CD4-positive, CD25-positive, alpha-beta regulatory T cell (primary cell): Measurements from ENCODE around the gene DIAPH2. TPM values are rescaled to one million over a fixed set of nuclear protein-coding genes. Genes with fewer than 3 reads are reported as not detected.

Source experiments
- ATAC-seq, 2 donors: fragments of 150-1000 bp; cut with Tn5 transposase; one replicate each; pipeline ENCODE4 v1.10.0; 2021; ENCODE audit warnings: low read depth in 2 of 2, moderate number of reproducible peaks in 2 of 2, moderate library complexity in 1 of 2
- DNase-seq, 3 donors: peaks; one replicate each; pipeline versions ENCODE4 v3.0.0 to v3.0.0-alpha.2; 2012 to 2022; ENCODE audit warnings: mixed read lengths in 1 of 3
- H3K27ac ChIP-seq: one replicate; pipeline ENCODE4 v1.7.0; 2013; ENCODE audit warnings: mild to moderate bottlenecking, low read length; ENCODE audit not compliant: insufficient read depth, poor library complexity, severe bottlenecking
- H3K27me3 ChIP-seq: one replicate; pipeline ENCODE4 v1.7.0; 2013; ENCODE audit warnings: low read length; ENCODE audit not compliant: control insufficient read depth, insufficient read depth
- H3K36me3 ChIP-seq: one replicate; pipeline ENCODE4 v1.7.0; 2013; ENCODE audit warnings: mild to moderate bottlenecking, low read length, moderate library complexity; ENCODE audit not compliant: control insufficient read depth, insufficient read depth
- H3K4me1 ChIP-seq: 2 replicates; pipeline ENCODE4 v1.7.0; 2013; ENCODE audit warnings: mild to moderate bottlenecking, low read length; ENCODE audit not compliant: insufficient read depth, control insufficient read depth, poor library complexity, severe bottlenecking
- H3K4me3 ChIP-seq: one replicate; pipeline ENCODE4 v1.7.0; 2013; ENCODE audit warnings: low read depth, mild to moderate bottlenecking, low read length, moderate library complexity
- H3K9me3 ChIP-seq, 2 experiments: 1 replicate in 1 of 2; 2 replicates in 1 of 2; pipeline ENCODE4 v1.7.0; 2013; ENCODE audit warnings: low read length in 2 of 2, mild to moderate bottlenecking in 1 of 2, moderate library complexity in 1 of 2; ENCODE audit not compliant: control insufficient read depth in 2 of 2
- H3K27ac Mint-ChIP-seq, 3 donors: one replicate each; pipeline ENCODE4 v1.8.0; 2020 to 2022; ENCODE audit warnings: mild to moderate bottlenecking in 3 of 3, mixed read lengths in 3 of 3, moderate library complexity in 2 of 3
- H3K27me3 Mint-ChIP-seq: one replicate; pipeline ENCODE4 v1.8.0; 2022; ENCODE audit warnings: mild to moderate bottlenecking, mixed read lengths
- H3K36me3 Mint-ChIP-seq: one replicate; pipeline ENCODE4 v1.8.0; 2020; ENCODE audit warnings: mixed read lengths
- H3K4me1 Mint-ChIP-seq, 4 donors: one replicate each; pipeline ENCODE4 v1.8.0; 2020 to 2022; ENCODE audit warnings: mixed read lengths in 4 of 4, mild to moderate bottlenecking in 1 of 4
- H3K4me3 Mint-ChIP-seq, 4 donors: one replicate each; pipeline ENCODE4 v1.8.0; 2020 to 2022; ENCODE audit warnings: mild to moderate bottlenecking in 4 of 4, mixed read lengths in 4 of 4, moderate library complexity in 3 of 4
- H3K9me3 Mint-ChIP-seq, 7 donors: one replicate each; pipeline ENCODE4 v1.8.0; 2020 to 2022; ENCODE audit warnings: mixed read lengths in 7 of 7, mild to moderate bottlenecking in 3 of 7, moderate library complexity in 2 of 7
- polyA plus RNA-seq, 4 donors: library from polyadenylated mRNA; unstranded; fragments of 300-500 nt; fragmentation: Illumina TruSeq; gene quantifications; one replicate each; pipeline ENCODE4 v1.2.3, GENCODE V29; 2021
- total RNA-seq: library from RNA; stranded (reverse); gene quantifications from one replicate; pipeline ENCODE4 v1.2.3, GENCODE V29; 2022

Gene DIAPH2
- total and polyA plus RNA-seq, 5 donors from 2014 or later: 6.3 to 17.0 (median 6.6) TPM

- Mint-ChIP-seq H3K4me1 (peaks cover 0 to 3% (median 0%) of the 10 kb centered on the region in 4 donors), H3K4me3 (no peak overlapping the region), H3K36me3 (no peaks in the 10 kb centered on the region), H3K9me3 (no peaks in the 10 kb centered on the region), H3K27me3 (no peaks in the 10 kb centered on the region), H3K27ac (no peak overlapping the region)
- Histone ChIP-seq H3K4me3 (no peak overlapping the region), H3K36me3 (no peaks in the 10 kb centered on the region), H3K27ac (no peak overlapping the region), H3K4me1 (no peaks in the 10 kb centered on the region), H3K27me3 (no peaks in the 10 kb centered on the region), H3K9me3 (no peaks in the 10 kb centered on the region)
- DNase-seq: no peak
- no peak for ATAC-seq
Observed at GRCh38 chrX:97556359-97556758, 871.7 kb downstream of the DIAPH2 start.

- Mint-ChIP-seq H3K4me1 (peaks cover 0 to 30% (median 6%) of the 10 kb centered on the region in 4 donors), H3K9me3 (no peaks in the 10 kb centered on the region), H3K4me3 (peak overlapping the region; percentile 67 to 92 (median 81)), H3K36me3 (no peaks in the 10 kb centered on the region), H3K27ac (peak overlapping the region; percentile 95 to 97 (median 97)), H3K27me3 (no peaks in the 10 kb centered on the region)
- Histone ChIP-seq H3K27me3 (no peaks in the 10 kb centered on the region), H3K4me3 (peak overlapping the region; percentile 87), H3K9me3 (no peaks in the 10 kb centered on the region), H3K27ac (peak overlapping the region; percentile 67), H3K36me3 (no peaks in the 10 kb centered on the region), H3K4me1 (peaks cover 12% of the 10 kb centered on the region)
- DNase-seq (peak in 2 of 3 donors; percentile 66 to 89), ATAC-seq (peak; percentile 95)
Observed at GRCh38 chrX:97563531-97564133, 879.0 kb downstream of the DIAPH2 start.

- Histone ChIP-seq H3K27ac (no peak overlapping the region), H3K36me3 (no peaks in the 10 kb centered on the region), H3K4me3 (no peak overlapping the region), H3K27me3 (no peaks in the 10 kb centered on the region), H3K9me3 (no peaks in the 10 kb centered on the region), H3K4me1 (peaks cover 12% of the 10 kb centered on the region)
- Mint-ChIP-seq H3K27me3 (no peaks in the 10 kb centered on the region), H3K9me3 (no peaks in the 10 kb centered on the region), H3K4me1 (peaks cover 0 to 30% (median 6%) of the 10 kb centered on the region in 4 donors), H3K4me3 (peak overlapping the region in 1 of 4 donors; percentile 92), H3K36me3 (no peaks in the 10 kb centered on the region), H3K27ac (peak overlapping the region in 2 of 3 donors; percentile 95 to 97)
- ATAC-seq (no peak), DNase-seq (no peak)
Observed at GRCh38 chrX:97564496-97564895, 879.9 kb downstream of the DIAPH2 start.

GRCh38 chrX:97587171-97587570 lies 902.5 kb downstream of the DIAPH2 start:
- H3K9me3 Mint-ChIP-seq: peaks cover 0 to 3% (median 0%) of the 10 kb centered on the region in 7 donors
- no peaks in the 10 kb centered on the region for H3K36me3 Mint-ChIP-seq
- H3K27ac Mint-ChIP-seq: no peak overlapping the region

DNA sequence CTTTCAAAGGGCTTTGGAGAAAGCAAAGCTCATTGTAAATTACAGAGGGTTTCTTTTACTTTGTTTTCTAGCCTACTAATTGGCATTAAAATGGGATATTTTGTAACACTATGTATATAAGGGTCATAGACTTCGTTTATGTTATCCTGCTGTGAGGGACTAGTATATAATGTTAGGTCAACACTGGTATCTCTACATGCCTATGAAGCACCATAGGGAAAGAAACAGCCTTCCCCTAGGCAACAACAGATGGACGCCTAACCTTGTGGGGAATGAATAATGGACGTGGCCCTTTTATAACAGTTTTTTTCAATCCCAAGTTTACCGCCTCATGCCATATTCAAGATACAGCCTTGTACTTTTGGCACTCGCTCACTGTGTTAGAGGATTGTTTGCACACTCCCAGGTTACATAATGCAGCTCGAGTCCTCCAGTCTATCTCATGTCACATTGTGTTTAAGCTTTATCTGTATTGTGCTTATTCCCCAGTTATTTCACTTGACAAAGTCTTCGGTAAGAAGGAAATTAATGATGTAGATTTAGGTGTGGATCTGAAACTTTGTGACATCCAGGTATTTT lies 910.1 kb downstream of the DIAPH2 start:
- Mint-ChIP-seq H3K27ac (no peak overlapping the region), H3K9me3 (no peaks in the 10 kb centered on the region), H3K4me1 (peaks cover 5 to 18% (median 7%) of the 10 kb centered on the region in 4 donors), H3K27me3 (no peaks in the 10 kb centered on the region), H3K36me3 (no peaks in the 10 kb centered on the region), H3K4me3 (no peak overlapping the region)
- H3K4me3 ChIP-seq: no peak overlapping the region
- no peaks in the 10 kb centered on the region for H3K4me1 ChIP-seq
- no peaks in the 10 kb centered on the region for H3K9me3 ChIP-seq
- no peak for ATAC-seq
- H3K27ac ChIP-seq: no peak overlapping the region
- no peaks in the 10 kb centered on the region for H3K36me3 ChIP-seq
- H3K27me3 ChIP-seq: no peaks in the 10 kb centered on the region
- no peak for DNase-seq

More at GRCh38 chrX:97587171-97587570, 902.5 kb downstream of the DIAPH2 start:
- no peak for DNase-seq
- H3K9me3 ChIP-seq: no peaks in the 10 kb centered on the region
- no peaks in the 10 kb centered on the region for H3K4me1 ChIP-seq
- H3K27ac ChIP-seq: no peak overlapping the region
- H3K27me3 Mint-ChIP-seq: no peaks in the 10 kb centered on the region
- ATAC-seq: no peak
- H3K4me3 ChIP-seq: no peak overlapping the region
- no peaks in the 10 kb centered on the region for H3K36me3 ChIP-seq
- no peaks in the 10 kb centered on the region for H3K4me1 Mint-ChIP-seq
- no peak overlapping the region for H3K4me3 Mint-ChIP-seq
- no peaks in the 10 kb centered on the region for H3K27me3 ChIP-seq

DNA sequence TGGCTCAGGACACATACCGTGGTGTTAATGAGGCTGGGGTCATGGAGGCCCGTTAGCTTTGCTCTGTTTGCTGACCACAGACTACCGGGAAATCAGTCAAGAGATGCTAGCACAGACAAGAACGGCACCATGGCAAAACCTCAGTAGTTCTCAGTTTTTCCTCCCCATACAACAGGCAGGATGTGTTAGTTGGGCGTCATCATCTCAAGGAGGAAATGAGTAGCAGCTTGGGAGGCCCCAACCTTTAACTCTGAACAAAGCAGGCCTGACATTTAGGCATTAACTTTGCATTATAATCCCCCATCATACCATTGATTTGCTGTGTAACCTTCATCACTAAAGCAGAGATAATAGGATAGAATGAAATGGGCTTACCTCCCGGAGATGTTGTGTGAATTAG lies 913.3 kb downstream of the DIAPH2 start:
- H3K4me1 Mint-ChIP-seq: peaks cover 5 to 18% (median 7%) of the 10 kb centered on the region in 4 donors
- no peaks in the 10 kb centered on the region for H3K9me3 Mint-ChIP-seq
- ATAC-seq: peak; percentile 60 to 73
- H3K36me3 ChIP-seq: no peaks in the 10 kb centered on the region
- H3K4me3 Mint-ChIP-seq: peak overlapping the region in 1 of 4 donors; percentile 26
- H3K27ac ChIP-seq: no peak overlapping the region
- H3K9me3 ChIP-seq: no peaks in the 10 kb centered on the region
- peak overlapping the region; percentile 73 to 85 (median 81) for H3K27ac Mint-ChIP-seq
- H3K27me3 Mint-ChIP-seq: no peaks in the 10 kb centered on the region
- peaks cover 3% of the 10 kb centered on the region for H3K36me3 Mint-ChIP-seq
- peak in 2 of 3 donors; percentile 7 to 65 for DNase-seq
- no peaks in the 10 kb centered on the region for H3K27me3 ChIP-seq
- no peaks in the 10 kb centered on the region for H3K4me1 ChIP-seq
- H3K4me3 ChIP-seq: no peak overlapping the region

- H3K36me3 ChIP-seq: no peaks in the 10 kb centered on the region
- no peak overlapping the region for H3K4me3 Mint-ChIP-seq
- no peaks in the 10 kb centered on the region for H3K4me1 ChIP-seq
- peaks cover 0 to 3% (median 0%) of the 10 kb centered on the region in 7 donors for H3K9me3 Mint-ChIP-seq
- DNase-seq: no peak
- peaks cover 5 to 16% (median 6%) of the 10 kb centered on the region in 4 donors for H3K4me1 Mint-ChIP-seq
- H3K27me3 Mint-ChIP-seq: no peaks in the 10 kb centered on the region
- no peaks in the 10 kb centered on the region for H3K27me3 ChIP-seq
- H3K36me3 Mint-ChIP-seq: peaks cover 3% of the 10 kb centered on the region
- ATAC-seq: no peak
- H3K9me3 ChIP-seq: no peaks in the 10 kb centered on the region
- H3K4me3 ChIP-seq: no peak overlapping the region
- H3K27ac Mint-ChIP-seq: no peak overlapping the region
- H3K27ac ChIP-seq: no peak overlapping the region
Observed at GRCh38 chrX:97602465-97603258, 918.0 kb downstream of the DIAPH2 start.
